DOHH2 (cell line): ENCODE measurements around the gene CLTC.

Source experiments
- CTCF ChIP-seq: fragments of 200-600 bp; sonication (generic); IDR thresholded peaks from one replicate; pipeline ENCODE4 v1.5.1; 2014; ENCODE audit warnings: antibody characterized with exemption, mild to moderate bottlenecking, low read depth, low read length; ENCODE audit not compliant: poor library complexity, severe bottlenecking
- EZH2phosphoT487 ChIP-seq: fragments of 200-600 bp; sonication (generic); IDR thresholded peaks from 2 replicates; pipeline ENCODE4 v1.6.1; 2017; ENCODE audit warnings: borderline replicate concordance, mild to moderate bottlenecking, antibody characterized with exemption, low read length, moderate library complexity, mixed read lengths

DNA sequence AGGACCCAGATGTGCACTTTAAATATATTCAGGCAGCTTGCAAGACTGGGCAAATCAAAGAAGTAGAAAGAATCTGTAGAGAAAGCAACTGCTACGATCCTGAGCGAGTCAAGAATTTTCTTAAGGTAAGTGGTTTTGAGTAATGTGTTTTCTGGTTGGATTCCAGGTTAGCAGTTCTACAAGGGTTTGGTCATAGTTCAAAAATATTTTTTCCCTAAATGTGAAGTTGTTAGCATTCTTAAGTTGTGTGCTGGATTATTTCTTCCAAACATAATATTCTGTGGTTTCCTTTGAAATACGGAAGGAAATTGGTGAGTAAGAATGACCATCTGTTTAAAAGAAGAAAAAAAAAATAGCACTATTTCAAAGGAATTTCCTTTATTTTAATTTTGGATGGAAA lies 49.1 kb downstream of the CLTC start:
- TF ChIP-seq CTCF (no peak), EZH2phosphoT487 (no peak)
